PC-3 (cell line): ENCODE measurements around the gene ULBP2. TPM values are rescaled to one million over a fixed set of nuclear protein-coding genes. Genes with fewer than 3 reads are reported as not detected.

Experiments used
- ATAC-seq: fragments of 200-7000 bp; cut with Tn5 transposase; 2 replicates; pipeline ENCODE4 v1.9.1; 2020; ENCODE audit warnings: mild to moderate bottlenecking, moderate library complexity
- BruUV-seq: library from RNA; stranded (reverse); fragments of 400-500 nt; replicated peaks from 2 replicates; lab custom pipeline; 2021; lab: Mats Ljungman, UMichigan
- CTCF ChIA-PET: fragments of 300-600 bp; sonication (Branson Sonifier 250); formaldehyde crosslinking; loops from one replicate; lab custom pipeline; 2022; ENCODE audit warnings: antibody characterized with exemption; lab: Charles Lee
- POLR2A ChIA-PET: fragments of 300-600 bp; sonication (Branson Sonifier 250); formaldehyde crosslinking; loops from one replicate; lab custom pipeline; 2022; ENCODE audit warnings: antibody characterized with exemption; ENCODE audit not compliant: unreplicated experiment; lab: Charles Lee
- DNase-seq: peaks from one replicate; pipeline ENCODE4 v3.0.0-alpha.2; 2015
- H2AFZ ChIP-seq: fragments of 300-600 bp; sonication (generic); 2 replicates; pipeline ENCODE4 v1.6.0; 2016; ENCODE audit warnings: antibody characterized with exemption, low read length
- H3F3A ChIP-seq: fragments of 300-600 bp; sonication (generic); one replicate; pipeline ENCODE4 v1.6.0; 2017; ENCODE audit warnings: antibody characterized with exemption, low read length, control low read depth, mild to moderate bottlenecking; ENCODE audit not compliant: unreplicated experiment
- H3K27ac ChIP-seq: fragments of 300-600 bp; sonication (generic); 2 replicates; pipeline ENCODE4 v1.5.1; 2016; ENCODE audit warnings: mild to moderate bottlenecking, low read length
- H3K27me3 ChIP-seq: fragments of 300-600 bp; sonication (generic); 2 replicates; pipeline ENCODE4 v1.6.1; 2016; ENCODE audit warnings: low read length, mixed read lengths
- H3K36me3 ChIP-seq: fragments of 300-600 bp; sonication (generic); 2 replicates; pipeline ENCODE4 v1.6.1; 2016; ENCODE audit warnings: low read depth, mixed run types, low read length, mixed read lengths
- H3K4me1 ChIP-seq: fragments of 300-600 bp; sonication (generic); 2 replicates; pipeline ENCODE4 v1.5.1; 2016; ENCODE audit warnings: low read length; ENCODE audit not compliant: insufficient read depth
- H3K4me2 ChIP-seq: fragments of 300-600 bp; sonication (generic); 2 replicates; pipeline ENCODE4 v1.6.0; 2016; ENCODE audit warnings: low read length
- H3K4me3 ChIP-seq: fragments of 300-600 bp; sonication (generic); 2 replicates; pipeline ENCODE4 v1.5.1; 2016; ENCODE audit warnings: mild to moderate bottlenecking, low read length, mixed read lengths
- H3K79me2 ChIP-seq: fragments of 300-600 bp; sonication (generic); 2 replicates; pipeline ENCODE4 v1.6.1; 2017; ENCODE audit warnings: low read length, mixed read lengths
- H3K9ac ChIP-seq: fragments of 300-600 bp; sonication (generic); 2 replicates; pipeline ENCODE4 v1.6.0; 2016; ENCODE audit warnings: mild to moderate bottlenecking, low read length
- H3K9me2 ChIP-seq: fragments of 300-600 bp; sonication (generic); replicated peaks from 2 replicates; pipeline ENCODE4 v1.6.1; 2016; ENCODE audit warnings: mixed run types, low read length, mixed read lengths
- H3K9me3 ChIP-seq: fragments of 300-600 bp; sonication (generic); 2 replicates; pipeline ENCODE4 v1.6.1; 2016; ENCODE audit warnings: low read length, mixed read lengths
- H4K20me1 ChIP-seq: fragments of 300-600 bp; sonication (generic); 2 replicates; pipeline ENCODE4 v1.6.1; 2016; ENCODE audit warnings: low read length, mixed read lengths
- CTCF ChIP-seq: fragments of 300-600 bp; sonication (generic); conservative IDR thresholded peaks from 2 replicates; pipeline ENCODE4 v1.5.1; 2017; ENCODE audit warnings: antibody characterized with exemption, low read depth, mild to moderate bottlenecking, low read length
- EZH2 ChIP-seq: fragments of 300-600 bp; sonication (generic); IDR thresholded peaks from one replicate; pipeline ENCODE4 v1.6.1; 2017; ENCODE audit warnings: antibody characterized with exemption, mild to moderate bottlenecking, low read length; ENCODE audit not compliant: unreplicated experiment
- EZH2phosphoT487 ChIP-seq: fragments of 300-600 bp; sonication (generic); IDR thresholded peaks from 2 replicates; pipeline ENCODE4 v1.6.1; 2018; ENCODE audit warnings: mild to moderate bottlenecking, antibody characterized with exemption, low read length, borderline replicate concordance
- intact Hi-C: fragments of 100-400 bp; cut with micrococcal nuclease; formaldehyde crosslinking; loops from 2 replicates; pipeline ENCODE4 v1.9.0; 2023
- total RNA-seq: library from RNA; depleted of rRNA; stranded (reverse); fragments of >200 nt; gene quantifications from 2 replicates; pipeline ENCODE4 v1.2.3, GENCODE V29; 2014

ULBP2 gene
- total RNA-seq, 1 experiment from 2014 or later = 8.1 TPM

GRCh38 chr6:149895833-149896271 lies 46.0 kb upstream of the ULBP2 start:
- POLR2A ChIA-PET = no interaction called here
- Histone ChIP-seq H3K36me3 (no peaks in the 10 kb centered on the region), H3F3A (no peaks in the 10 kb centered on the region), H3K27ac (peak overlapping the region; percentile 86), H3K4me2 (peak overlapping the region; percentile 79), H4K20me1 (no peaks in the 10 kb centered on the region), H3K79me2 (no peaks in the 10 kb centered on the region), H3K4me3 (peak overlapping the region; percentile 27; the same call in 1 of the 2 replicates), H3K9me3 (no peaks in the 10 kb centered on the region), H2AFZ (peak overlapping the region; percentile 46), H3K4me1 (peaks cover 41% of the 10 kb centered on the region), H3K27me3 (no peaks in the 10 kb centered on the region), H3K9ac (peak overlapping the region; percentile 46; the same call in 1 of the 2 replicates), H3K9me2 (no peaks in the 10 kb centered on the region)
- TF ChIP-seq EZH2 (no peak), EZH2phosphoT487 (no peak), CTCF (no peak)
- ATAC-seq (peak; percentile 68), DNase-seq (peak; percentile 90)
- BruUV-seq = no TSS peak
- CTCF ChIA-PET = no interaction called here
- intact Hi-C loops = no loop called here

- no peak overlapping the region for H3K4me3 ChIP-seq
Observed at GRCh38 chr6:149896491-149896890, 45.3 kb upstream of the ULBP2 start.

More at GRCh38 chr6:149896491-149896890, 45.3 kb upstream of the ULBP2 start:
- intact Hi-C loops = no loop called here
- H2AFZ ChIP-seq = no peak overlapping the region
- H3K4me2 ChIP-seq = peak overlapping the region; percentile 79
- ChIA-PET POLR2A (no interaction called here), CTCF (no interaction called here)
- H3K9me2 ChIP-seq = no peaks in the 10 kb centered on the region
- H4K20me1 ChIP-seq = no peaks in the 10 kb centered on the region
- H3K27me3 ChIP-seq = no peaks in the 10 kb centered on the region
- peak; percentile 20 for DNase-seq
- H3K4me1 ChIP-seq = peaks cover 36% of the 10 kb centered on the region
- ATAC-seq = peak; percentile 18; the same call in 1 of the 2 replicates
- no peaks in the 10 kb centered on the region for H3K36me3 ChIP-seq
- TF ChIP-seq EZH2phosphoT487 (no peak), CTCF (no peak), EZH2 (no peak)
- H3K79me2 ChIP-seq = no peaks in the 10 kb centered on the region
- H3K27ac ChIP-seq = peak overlapping the region; percentile 86
- no peaks in the 10 kb centered on the region for H3F3A ChIP-seq
- H3K9ac ChIP-seq = peak overlapping the region; percentile 8; the same call in 1 of the 2 replicates
- BruUV-seq = no TSS peak
- no peaks in the 10 kb centered on the region for H3K9me3 ChIP-seq
